Left lobe of liver (tissue), 2 donors: ENCODE results near the gene NLRP6. TPM values are rescaled to one million over a fixed set of nuclear protein-coding genes. Genes with fewer than 3 reads are reported as not detected.
A peak's percentile ranks its signal among the peaks of the same experiment; 100 is the strongest.
"Not testable (repeated sequence)": the region's sequence is repeated elsewhere in the genome, so short reads cannot be mapped to it uniquely, and the experiment has no call there.

ENCODE experiments used
- ATAC-seq: fragments of 200-7000 bp; cut with Tn5 transposase; one replicate; pipeline ENCODE4 v1.9.1; 2020; ENCODE audit warnings: mild to moderate bottlenecking, moderate library complexity
- DNase-seq: peaks from one replicate; pipeline ENCODE4 v3.0.0-alpha.2; 2020; ENCODE audit warnings: low spot score
- total RNA-seq: library from RNA; stranded (reverse); gene quantifications from one replicate; pipeline ENCODE4 v1.2.1, GENCODE V29; 2021
- donor health status: DM: no; HTN: no; CAD: no; lungs with moderate emphysema.
- donor health status: DM: no; HTN: yes; CAD: no.

The NLRP6 gene
- 1.9 TPM for total RNA-seq

DNA sequence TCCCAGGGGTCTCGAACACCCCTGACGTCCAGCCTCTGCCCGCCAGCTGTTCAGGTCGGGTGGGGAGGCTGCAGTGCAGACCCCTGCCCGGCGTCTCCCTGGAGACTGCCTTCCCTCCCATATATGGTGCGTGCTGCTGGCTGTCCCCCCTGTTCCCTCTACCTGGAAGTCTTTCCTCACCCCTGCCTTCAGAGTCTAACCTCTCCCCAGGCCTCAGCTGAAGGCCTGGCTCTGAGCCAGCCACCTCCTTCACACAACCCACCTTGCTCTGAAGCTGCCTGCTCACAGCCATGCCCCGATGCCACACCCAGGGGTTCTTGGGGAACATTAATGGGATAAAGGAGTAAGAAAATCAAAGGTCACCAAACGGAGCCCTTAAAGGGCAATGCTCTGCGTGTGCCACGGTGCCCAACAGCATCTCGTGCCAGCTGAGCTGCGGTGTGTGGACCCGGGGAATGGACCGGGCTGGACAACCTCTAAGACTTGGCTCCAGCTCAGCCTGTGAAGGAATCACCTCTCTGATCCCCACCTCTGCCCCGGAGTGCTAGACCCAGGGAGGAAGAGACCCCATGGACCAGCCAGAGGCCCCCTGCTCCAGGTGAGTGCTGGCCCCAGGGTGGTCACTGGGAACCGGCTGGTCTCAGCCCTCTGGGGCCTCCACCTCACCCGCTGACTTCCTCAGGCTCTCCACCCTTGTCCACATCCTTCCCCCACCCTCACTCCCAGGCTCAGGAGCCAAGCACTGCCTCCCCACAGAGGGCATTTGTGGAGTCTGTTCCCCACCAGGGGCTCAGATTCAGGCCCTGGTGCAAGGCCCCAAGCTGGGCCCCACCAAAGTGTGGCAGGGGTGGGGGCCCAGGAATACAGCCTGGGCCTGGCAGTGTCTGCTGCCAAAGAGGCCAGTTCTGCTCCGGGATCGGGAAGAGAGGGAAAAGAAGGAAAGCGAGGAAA is at the start of gene NLRP6:
NLRP6 (plus strand) TSS at position 407 of the 951 bp plus-strand sequence; CDS start at position 570, 163 bp downstream.
- DNase-seq = peak; percentile 46
- no peak for ATAC-seq

DNA sequence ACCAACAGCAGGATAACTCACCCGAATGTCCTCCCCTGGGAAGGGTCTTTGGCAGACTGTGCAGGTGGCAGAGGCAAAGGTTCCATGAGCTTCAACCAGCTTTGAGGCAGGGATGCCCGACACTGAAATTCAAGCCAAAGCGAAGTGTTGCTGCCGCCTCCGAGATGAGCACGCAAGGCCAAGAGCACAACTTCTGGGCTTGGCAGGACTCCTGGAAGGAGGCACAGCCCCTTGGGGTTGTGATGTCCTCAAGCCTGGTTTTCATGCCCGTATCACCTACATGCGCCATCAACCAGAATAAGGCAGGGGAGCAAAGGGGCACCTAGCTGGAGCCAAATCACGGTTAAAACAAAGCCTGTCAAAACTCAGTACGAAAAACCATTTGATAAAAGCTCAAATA is 47.8 kb upstream of the NLRP6 start:
- ATAC-seq (no peak), DNase-seq (peak; percentile 37)

DNA sequence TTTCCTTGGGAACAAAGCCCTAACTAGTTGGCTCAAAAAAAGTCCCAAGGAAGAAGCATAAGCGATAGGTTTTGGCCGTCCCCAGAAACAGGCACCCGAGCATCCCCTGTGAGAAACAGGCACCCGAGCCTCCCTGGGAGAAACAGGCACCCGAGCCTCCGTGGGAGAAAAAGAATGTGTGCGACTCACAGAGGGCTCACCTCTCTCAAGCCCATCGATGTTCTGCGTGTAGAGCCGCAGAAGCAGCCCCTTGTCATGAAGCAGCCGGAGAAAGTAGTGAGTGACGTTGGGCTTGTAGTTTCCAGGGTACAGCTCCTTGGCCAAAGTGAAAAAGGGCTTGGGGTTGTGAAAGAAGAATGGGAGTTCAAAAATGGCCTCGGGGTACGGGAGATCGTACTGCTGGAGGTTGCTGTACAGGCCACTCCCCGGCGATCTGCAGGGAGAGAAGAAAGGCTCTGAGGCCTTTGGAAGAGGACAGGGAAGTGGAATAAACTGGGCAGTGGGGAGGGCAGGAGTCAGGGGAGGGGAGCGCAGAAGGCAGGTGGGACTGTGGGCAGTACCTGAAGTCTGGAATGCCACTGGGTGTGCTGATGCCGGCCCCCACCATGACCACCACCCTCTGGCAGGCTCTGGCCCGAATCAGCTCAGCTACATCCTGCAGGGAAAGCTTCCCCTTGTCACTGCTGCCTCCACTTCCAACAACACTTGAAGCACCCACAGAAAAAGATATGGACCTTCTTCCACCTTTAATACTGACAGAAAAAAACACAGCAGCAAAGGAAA is 45.2 kb upstream of the NLRP6 start:
- no peak for DNase-seq
- ATAC-seq = no peak

DNA sequence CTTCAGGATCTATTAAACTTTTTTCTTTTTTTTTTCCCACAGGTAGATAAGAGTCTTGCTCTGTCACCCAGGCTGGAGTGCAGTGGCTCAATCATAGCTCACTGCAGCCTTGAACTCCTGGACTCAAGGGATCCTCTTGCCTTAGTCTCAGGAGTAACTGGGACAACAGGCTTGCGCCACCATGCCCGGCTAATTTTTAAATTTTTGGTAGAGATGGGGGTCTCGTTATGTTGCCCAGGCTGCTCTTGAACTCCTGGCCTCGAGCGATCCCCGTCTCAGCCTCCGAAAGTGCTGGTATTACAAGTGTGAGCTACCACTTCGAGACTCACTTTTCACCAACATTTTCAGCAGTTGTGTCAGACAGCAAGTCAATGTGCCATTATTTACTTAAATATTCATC is 43.0 kb upstream of the NLRP6 start:
- no peak for DNase-seq
- no peak for ATAC-seq

DNA sequence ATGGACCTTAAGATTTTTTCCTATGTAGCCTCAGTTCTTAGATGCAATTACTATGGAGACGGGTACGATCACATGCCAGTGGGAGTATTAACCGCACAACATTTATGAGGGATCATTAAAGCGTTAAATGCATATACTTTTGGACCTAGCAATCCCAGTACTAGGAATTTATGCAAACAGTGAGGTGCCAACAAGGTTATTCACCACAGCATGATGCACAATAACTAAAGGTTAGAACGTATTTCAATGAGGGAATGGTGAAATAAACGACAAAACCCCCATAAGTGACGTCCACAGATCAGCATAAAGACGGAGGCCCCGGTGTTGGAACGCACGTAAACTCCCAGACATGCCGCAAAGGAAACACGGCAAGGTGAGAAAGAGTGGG is 42.6 kb upstream of the NLRP6 start:
- DNase-seq = no peak
- peak; percentile 7 for ATAC-seq

DNA sequence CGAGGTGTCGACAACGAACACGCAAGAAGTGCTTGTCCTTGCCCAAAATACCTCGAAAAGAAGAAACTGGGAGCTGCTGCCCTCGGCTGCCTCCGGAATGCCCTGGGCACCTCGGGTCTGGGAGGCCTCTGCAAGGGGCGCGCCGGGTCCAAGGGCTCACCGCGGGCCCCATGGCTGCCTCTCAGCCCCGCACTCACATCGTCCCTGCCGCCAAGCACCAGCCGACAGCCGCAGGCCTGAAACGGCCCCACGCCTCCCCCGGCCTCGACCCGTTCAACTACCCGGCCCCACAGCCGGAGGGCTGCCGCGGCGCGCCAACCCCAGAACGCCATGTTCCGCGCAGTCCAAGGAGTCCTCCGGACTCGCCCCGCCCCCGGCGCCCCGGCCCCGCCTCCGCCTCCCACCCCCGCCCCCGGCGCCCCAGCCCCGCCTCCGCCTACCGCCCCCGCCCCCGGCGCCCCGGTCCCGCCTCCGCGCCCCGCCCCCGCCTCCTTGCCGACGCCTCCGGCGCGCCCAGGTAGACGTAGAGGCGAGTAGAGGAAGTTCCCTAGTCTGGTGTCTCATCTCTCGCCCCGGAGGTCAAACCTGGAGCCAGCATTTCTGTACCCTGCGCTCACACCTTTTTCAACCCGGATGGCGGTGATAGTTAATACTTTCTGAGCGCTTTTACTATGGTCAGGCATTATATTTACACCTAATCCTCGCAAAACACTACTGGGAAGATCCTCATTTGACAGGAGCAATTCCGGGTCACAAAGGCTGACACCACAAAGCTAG is 42.0 kb upstream of the NLRP6 start, which contains the start of gene SIRT3:
SIRT3 (minus strand) TSS at position 346 of the 777 bp plus-strand sequence; CDS start at position 332, 14 bp downstream.
- ATAC-seq (peak; percentile 93), DNase-seq (peak; percentile 89)

DNA sequence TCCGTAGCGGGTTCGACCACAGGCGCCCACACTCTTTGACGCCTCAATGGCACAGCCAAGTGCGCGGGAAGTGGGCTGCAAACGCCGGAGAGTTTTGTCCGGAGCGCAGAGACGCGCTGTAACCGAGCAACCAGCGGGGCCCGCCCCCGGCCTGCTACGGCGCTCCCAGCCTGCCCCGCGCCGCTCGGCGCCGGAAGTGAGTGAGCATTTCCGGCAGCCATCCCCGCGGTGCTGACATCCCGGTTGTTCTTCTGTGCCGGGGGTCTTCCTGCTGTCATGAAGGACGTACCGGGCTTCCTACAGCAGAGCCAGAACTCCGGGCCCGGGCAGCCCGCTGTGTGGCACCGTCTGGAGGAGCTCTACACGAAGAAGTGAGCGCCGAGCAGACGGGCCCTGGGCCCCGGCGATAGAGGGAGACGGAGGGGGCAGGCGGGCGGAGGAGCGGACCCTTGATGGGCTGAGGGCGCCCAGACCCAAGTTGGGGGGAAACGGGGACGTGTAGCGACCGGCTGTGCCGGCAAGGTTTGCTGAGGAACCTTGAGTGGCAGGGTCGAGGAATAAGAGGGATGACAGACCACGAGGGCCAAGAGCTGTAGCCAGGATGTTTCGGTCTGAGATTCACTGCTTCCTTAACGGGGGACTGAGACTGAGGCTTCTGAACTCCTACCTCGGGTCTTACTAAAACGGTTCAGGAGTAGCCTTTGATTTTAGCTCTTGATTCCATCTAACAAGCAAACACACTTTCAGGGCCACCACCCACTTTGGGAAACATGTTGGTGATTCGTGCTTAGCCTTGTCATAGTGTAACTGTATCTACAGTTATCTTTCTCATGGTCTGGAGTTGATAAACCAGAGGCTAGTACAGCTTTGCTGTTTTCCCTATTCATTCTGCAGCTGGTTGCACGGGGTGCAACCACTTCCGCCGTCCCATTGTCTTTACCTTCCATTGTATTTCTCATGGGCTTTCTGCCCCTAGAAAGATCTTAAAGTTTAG is 41.1 kb upstream of the NLRP6 start, which contains the start of gene PSMD13:
PSMD13 (plus strand) TSS at position 203 of the 994 bp plus-strand sequence; CDS start at position 277, 74 bp downstream.
- ATAC-seq (peak; percentile 90), DNase-seq (peak; percentile 88)

DNA sequence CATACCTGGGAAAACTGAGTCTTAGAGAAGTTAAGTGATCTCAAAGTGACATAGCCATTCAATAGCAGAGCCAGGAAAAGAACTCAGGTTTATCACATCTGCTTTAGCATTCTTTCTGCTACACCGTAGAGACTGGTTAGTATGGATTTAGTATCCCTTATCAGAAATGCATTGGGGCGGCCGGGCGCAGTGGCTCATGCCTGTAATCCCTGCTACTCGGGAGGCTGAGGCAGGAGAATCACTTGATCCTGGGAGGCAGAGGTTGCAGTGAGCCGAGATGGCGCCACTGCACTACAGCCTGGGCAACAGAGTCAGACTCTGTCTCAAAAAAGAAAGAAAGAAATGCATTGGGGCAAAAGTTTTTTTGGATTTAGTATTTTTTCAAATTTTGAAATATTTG is 39.9 kb upstream of the NLRP6 start:
- not testable (repeated sequence) for DNase-seq, ATAC-seq

DNA sequence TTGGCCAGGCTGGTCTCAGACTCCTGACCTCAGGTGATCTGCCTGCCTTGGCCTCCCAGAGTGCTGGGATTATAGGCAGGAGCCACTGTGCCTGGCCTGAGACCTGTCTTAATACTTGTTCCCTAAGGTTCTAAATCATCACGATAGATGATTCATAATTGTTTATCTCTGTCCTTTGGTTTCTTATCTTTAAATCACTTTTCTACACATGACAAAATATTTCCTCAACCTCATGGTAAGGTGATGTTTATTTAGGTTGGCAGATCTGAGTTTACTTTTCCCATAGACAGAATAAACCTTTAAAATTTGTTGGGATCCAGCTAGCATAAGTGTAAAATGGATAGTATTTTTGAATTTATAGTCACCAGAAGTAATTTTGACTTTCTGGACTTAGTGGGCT is 37.9 kb upstream of the NLRP6 start:
- ATAC-seq (no peak), DNase-seq (peak; percentile 6)

DNA sequence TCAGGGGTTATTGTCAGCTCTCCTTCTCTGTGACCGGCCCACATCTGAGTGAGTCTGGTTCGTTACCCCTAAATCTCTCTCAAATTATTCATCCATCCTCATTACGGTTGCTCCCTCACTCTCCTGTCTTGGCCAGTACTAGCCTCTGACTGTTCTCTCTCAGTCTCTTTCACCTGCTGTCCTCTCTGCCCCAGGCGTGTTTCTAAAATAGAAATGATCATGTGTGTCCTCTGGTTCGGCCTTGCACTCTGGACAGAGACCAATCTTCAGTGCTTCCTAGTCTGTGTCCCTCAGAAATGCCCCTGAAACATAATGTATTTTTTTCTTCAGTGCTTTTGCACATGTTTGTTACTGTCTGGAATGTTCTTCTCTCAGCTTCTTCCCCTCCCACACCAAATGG is 36.6 kb upstream of the NLRP6 start:
- DNase-seq (peak; percentile 7), ATAC-seq (no peak)

DNA sequence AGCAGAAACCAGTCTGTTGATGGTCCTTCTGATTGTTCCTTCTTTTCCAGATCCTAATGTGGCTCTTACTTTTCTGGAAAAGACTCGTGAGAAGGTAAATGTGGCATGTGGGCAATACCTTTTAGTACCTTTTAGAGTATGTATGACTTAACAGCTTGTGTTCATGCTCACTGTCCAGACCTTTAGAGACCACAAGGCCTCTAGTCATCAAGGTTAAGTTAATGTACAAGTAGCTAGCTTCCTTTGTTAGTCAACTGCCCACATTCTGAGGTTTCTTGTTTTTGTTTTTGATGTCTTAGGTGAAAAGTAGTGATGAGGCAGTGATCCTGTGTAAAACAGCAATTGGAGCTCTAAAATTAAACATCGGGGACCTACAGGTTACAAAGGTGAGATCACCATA is 33.8 kb upstream of the NLRP6 start:
- no peak for ATAC-seq
- no peak for DNase-seq

DNA sequence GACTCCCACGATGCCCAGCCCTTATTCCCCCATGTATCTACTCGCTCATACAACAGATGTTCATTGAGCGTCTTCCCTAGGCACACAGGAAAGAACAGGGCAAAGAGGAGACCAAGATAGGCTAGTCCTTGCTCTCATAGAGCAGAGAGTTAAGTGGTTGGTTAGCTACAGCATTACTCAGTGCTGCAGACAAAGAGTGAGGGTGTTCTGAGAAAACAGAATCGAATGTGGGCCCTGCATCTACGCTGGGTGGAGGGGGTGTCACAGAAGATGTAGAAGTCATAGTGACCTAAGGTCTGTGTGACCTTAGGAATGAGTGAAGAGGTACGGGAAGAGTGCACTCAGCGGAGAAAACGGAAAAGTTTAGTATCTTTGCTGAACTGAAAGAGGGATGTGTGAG is 29.1 kb upstream of the NLRP6 start:
- peak; percentile 30 for DNase-seq
- no peak for ATAC-seq

DNA sequence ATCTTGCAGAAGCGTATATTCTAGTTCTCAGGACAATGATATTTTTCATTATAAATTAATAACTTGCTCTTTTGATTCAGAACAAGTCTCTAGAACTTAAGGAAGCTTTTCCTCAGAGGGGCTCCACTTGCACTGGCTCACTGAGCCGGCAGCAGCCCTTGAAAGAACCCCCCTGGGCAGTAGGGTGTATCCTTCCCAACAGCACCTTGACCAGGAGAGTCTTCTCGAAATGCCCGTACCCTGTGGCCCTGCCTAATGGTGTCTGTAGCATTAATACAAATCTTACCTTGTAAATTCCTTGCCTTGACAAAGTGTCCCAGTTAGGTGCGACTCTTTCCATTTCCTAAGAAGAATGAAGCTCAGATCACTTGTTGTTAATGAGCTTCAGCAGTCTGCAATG is 27.9 kb upstream of the NLRP6 start:
- DNase-seq (peak; percentile 16), ATAC-seq (no peak)

DNA sequence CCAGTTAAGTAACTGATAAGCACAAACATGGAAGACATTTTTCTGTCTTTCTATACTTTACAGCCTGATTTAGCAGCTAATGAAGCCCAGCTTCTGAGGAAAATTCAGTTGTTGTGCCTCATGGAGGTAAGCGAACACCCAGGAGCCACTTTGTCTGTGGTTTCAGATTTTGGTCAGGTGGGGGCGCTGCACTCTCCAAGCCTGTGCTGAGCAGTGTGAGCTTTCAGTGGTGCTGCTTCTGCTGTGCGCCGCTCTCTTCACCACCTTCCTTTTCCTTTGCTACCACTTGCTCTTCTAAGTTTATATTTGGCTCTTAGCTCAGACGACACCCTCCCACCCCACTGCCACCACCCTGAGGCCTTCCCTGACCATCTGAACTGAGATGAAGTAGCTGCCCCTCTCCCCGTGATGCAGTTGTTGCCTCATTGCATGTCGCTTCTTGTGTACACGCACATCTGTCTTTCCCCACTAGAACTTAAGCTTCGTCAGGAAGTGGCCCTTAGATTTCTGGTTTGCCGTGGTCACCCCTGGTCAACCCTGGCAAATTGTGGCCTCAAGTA is 27.4 kb upstream of the NLRP6 start:
- peak; percentile 80 for ATAC-seq
- peak; percentile 54 for DNase-seq

DNA sequence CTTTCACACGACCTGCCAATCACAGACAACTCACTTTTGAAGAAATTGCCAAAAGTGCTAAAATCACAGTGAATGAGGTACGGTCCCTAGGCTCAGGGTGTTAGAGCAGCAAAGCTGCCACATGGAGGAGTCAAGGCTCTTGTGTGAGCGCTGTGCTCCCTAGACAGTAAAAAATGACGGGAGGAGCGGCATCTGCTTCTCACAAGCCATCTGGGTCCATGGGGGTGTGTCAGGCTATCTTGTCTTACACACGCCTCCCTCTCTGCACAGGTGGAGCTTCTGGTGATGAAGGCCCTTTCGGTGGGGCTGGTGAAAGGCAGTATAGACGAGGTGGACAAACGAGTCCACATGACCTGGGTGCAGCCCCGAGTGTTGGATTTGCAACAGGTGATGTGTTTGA is 26.7 kb upstream of the NLRP6 start:
- ATAC-seq (no peak), DNase-seq (peak; percentile 39)

DNA sequence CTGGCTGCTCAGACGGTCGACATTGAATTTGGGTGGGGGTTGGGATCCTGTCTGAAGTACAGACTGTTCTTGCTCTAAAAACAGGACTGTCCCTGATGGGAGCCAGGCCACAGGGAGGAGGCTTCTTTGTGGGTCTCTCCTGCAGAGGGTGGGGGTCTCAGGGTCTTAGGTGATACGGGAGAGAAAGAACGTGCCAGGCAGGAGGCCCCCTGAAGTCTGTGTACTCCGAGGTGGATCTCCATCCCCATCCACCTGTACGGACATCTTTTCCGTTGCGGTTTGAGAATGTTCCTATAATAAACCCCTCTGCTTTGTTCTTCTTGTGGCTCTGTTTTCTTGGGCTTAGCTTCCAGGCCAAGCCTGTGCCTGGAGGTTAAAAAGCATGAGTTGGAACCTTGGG is 25.5 kb upstream of the NLRP6 start:
- ATAC-seq = no peak
- no peak for DNase-seq

DNA sequence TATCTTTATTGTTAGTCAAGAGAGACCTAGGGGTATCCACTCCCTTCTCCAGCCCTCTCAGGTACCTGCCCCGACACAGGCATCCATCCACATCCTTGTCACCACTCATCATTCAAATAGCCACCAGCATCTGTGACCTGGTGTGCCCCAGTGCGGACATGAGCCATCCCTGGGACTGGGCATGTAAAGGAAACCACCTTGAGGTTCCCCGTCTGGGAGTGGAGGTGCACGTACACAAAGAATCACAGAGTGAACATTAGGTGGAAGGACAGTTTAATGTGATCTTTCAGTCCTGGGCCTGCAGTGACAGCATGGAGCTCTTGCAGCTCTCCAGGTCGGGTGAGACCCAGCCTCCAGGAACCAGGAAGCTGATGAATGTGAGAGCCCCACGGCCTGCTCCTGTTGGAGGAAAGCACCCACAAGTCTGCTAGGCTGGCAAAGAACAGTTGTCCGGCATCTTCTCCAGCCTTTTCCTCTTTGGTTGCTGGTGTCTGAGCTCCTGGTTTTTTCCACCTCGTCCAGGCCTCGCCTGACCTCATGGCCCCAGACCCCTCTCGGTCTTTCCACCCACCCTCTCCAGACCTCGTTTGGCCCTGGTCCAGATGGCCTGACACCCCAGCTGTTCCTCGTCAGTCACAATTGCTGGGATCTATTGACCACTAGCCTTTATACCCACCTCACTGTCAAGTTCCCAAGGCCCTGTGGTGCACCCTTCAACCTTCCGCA is 24.9 kb upstream of the NLRP6 start:
- ATAC-seq (no peak), DNase-seq (peak; percentile 40)

DNA sequence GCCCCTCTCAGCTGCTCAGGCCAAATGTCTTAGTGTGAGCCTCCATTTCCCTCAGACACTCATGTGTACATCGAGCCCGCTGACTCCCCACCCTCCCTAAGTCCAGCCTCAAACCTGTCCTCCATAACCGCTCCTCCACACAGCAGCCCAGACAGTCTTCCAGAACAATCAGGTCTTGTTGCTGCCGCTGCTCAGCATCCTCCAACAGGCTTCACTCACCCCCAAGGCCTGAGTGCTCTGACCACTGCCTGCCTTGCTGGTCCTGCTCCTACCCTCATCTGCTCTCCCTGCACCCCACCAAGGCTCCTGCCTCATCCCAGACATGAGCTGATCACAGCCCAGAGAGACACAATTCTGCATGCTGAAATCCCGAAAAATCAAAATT is 24.3 kb upstream of the NLRP6 start:
- DNase-seq (peak; percentile 23), ATAC-seq (no peak)

DNA sequence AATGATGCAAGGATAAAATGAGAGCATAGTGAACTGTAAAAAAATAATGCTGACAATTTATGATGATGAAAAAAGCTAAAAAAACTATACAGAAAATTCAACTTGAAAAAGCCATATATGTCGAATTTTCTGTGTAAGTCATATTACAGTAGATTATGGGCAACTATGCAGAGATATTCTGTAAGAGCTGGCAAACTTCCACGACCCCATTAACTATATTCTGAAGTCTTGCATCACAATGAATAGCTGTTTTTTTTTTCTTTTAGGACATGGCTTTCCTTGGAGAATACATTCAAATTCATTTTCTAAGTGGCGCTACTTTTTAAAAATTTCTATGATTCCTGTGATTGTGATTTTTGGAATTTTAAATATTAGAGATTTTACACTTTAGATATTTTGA is 23.0 kb upstream of the NLRP6 start:
- no peak for DNase-seq
- no peak for ATAC-seq
